Activated CD4-positive, alpha-beta T cell treated with anti-CD3 and anti-CD28 coated beads, Interleukin-2, amount 50 U/mL, for 24 hours (primary cell): ENCODE data around the gene GAK.

Experiments
- DNase-seq, 2 donors: peaks; one replicate each; pipeline ENCODE4 v3.0.0-alpha.2; 2020; ENCODE audit warnings: low read depth in 1 of 2, low spot score in 1 of 2

Gene GAK

GRCh38 chr4:909131-909571 is 23.0 kb downstream of the GAK start:
- DNase-seq: no peak

- no peak for DNase-seq
These were observed 24.3 kb downstream of the GAK start for GRCh38 chr4:907691-908425.

- no peak for DNase-seq
These were observed 25.1 kb downstream of the GAK start for GRCh38 chr4:907103-907400.

- no peak for DNase-seq
These were observed 25.6 kb downstream of the GAK start for GRCh38 chr4:906339-907102.

DNA sequence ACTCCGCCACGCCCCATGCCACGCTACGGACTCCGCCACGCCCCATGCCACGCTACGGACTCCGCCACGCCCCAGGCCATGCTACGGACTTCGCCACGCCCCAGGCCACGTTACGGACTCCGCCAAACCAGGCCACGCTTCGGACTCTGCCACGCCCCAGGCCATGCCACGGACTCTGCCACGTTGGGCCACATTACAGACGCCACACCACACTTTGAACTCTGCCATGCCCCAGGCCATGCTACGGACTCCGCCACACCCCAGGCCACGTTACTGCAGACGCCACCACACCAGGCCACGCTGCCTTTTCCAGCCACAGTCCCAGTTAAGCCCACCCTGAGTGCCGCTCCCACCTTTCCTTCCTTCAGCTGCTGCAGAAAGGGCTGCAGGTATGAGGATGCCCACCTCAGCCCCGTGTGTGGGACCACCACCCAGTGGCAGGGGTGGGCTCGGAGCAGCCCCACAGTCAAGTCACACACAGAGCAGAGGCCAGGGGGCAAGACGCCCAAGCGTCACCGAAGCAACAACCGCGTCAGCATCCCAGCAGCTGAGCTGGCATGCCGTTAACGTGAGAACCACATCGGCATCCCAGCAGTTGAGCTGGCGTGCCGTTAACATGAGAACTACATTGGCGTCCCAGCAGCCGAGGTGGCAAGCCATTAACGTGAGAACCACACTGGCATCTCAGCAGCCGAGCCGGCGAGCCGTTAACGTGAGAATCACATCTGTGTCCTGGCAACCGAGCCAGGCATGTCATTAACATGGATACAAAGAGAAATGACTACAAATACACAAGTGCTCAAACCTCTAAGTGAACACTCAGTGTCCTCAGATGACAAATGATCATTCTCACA is 26.4 kb downstream of the GAK start:
- no peak for DNase-seq

DNA sequence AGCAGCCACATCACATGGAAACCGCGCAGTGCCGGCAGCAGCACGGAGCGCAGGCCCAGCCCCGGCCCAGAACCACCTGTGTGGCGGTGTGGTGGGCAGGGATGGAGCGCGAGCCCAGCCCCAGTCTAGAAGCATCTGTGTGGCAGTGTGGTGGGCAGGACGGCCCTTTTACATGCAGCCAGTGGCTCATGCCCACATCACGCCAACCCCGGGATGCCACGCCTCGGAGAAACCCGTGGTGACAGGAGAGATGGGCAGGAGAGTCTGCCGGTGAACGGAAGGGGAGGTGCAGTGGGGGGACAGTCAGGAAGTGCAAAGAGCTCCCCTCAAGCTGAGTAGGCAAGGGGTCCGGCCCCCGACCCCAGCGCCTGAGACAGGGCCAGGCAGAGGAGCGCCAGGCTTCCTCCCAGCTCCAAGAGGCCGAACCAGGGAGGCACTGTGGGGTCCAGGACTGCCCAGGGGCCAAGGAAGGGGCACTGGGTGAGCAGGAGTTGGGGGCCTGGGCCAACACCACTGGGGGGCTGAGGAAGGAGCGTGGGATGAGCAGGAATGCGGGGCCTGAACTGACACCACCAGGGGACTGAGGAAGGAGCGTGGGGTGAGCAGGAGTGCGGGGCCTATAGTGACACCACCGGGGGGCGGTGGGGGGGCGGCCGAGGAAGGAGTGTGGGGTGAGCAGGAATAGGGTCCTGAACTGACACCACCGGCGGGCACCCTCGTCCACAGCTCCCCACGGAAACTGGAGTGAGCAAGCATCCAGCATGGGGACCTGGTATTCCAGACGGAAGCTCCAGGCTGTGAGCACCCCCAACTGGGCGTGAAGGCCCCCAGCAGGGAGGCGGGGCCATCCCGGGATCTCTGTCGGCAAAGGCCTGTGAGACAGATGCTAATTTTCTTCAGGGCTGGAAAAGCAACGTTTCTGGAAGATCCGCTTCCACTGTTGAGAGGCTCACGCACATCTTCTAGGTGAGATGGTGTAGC is 28.8 kb downstream of the GAK start:
- no peak for DNase-seq

DNA sequence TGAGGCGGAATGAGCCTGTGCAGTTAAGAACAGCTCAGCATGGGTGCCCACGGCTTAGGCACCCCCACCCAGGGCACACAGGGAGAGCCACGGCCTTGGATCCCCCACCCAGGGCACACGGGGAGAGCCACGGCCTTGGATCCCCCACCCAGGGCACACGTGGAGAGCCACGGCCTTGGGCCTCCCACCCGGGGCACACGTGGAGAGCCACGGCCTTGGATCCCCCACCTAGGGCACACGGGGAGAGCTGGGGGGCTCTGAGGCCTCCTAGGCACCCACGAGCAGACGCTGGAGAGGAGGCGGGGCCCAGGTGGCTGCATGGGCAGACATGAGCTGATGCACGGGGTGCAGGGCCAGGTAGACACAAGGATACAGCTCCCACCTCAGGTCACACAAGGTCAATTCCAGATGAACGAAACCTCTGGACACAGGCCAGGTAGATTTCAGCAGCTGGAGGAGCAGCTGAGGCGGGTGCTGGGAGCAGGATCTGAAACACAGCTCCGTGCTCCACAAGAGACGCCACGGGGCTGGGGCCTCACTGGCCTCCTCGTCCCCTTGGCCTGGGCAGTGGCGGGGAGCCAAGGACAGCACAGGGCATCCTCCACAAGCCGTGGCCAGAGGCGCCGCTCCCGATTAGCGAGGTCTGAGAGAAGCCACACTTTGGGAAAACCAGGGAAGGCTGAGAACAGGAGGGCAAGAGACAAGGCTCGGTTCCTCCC is 30.8 kb downstream of the GAK start:
- no peak for DNase-seq

DNA sequence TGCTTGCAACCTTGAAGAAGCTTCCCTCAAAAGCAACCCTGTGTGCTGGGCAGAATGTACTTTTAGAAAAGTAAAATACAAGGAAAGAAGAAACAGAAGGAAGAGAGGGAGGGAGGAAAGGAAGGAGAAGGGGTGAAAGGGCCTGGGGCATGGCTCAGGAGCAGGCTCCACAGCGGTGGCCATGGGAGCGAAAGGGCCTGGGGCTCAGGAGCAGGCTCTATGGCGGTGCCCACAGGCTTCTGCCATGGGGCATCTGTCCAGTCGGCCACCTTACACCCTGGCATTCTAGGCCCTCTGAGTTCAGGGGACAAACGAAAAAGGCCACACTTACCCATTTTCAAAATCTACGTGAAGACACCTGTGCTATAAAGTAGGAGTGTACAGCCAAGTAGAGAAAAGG is 31.4 kb downstream of the GAK start:
- no peak for DNase-seq

GRCh38 chr4:900073-900472 is 32.0 kb downstream of the GAK start:
- no peak for DNase-seq

DNA sequence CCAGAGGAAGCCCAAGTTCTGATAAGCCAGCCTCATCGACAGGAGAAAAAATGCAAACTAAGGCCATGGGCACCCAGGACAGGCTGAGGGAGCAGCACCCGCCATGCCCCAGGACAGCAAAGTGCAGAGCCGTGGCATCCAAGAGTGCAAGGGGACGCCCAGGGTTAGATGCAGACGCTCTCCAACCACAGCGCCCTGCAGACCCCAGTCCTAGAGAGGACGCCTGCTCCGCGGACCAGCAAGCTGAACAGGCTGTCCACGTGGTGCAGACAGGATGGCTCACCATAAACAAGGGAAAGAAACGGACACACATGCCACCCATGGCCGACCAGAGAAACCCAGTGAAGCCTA is 32.6 kb downstream of the GAK start:
- no peak for DNase-seq

DNA sequence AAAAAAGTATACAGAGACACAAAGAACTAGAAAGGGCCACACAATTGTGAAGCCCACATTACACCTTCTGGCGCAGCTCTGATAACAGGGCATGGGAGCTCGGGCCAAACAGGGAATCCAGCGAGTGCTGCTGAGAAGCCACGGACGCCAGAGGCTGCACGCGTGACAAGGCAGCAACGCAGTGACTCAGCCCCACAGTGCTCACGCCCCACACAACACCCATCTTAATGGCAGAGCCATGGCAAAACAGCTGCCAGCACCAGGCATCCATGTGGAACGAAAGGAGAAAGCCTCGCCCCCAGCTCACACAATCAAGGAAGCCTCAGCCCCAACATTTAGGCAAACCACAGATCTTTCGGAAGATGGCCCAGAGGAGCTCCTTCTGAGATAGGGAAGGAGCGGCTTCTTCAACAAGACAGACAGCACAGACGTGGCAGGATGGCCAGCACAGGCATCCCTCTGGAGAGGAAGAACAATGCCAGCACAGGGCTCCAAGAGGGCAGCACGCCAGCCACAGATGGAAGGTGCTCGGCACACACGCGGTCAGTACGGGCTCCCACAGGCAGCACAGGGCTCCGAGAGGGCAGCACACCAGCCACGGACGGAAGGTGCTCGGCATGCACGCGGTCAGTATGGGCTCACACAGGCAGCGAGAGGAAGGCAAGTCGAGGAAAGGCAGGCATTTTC is 33.1 kb downstream of the GAK start:
- no peak for DNase-seq

GRCh38 chr4:898123-898522 is 34.0 kb downstream of the GAK start:
- DNase-seq: no peak

GRCh38 chr4:896630-897029 is 35.5 kb downstream of the GAK start:
- DNase-seq: no peak

- no peak for DNase-seq
These were observed 35.9 kb downstream of the GAK start for GRCh38 chr4:896216-896615.

DNA sequence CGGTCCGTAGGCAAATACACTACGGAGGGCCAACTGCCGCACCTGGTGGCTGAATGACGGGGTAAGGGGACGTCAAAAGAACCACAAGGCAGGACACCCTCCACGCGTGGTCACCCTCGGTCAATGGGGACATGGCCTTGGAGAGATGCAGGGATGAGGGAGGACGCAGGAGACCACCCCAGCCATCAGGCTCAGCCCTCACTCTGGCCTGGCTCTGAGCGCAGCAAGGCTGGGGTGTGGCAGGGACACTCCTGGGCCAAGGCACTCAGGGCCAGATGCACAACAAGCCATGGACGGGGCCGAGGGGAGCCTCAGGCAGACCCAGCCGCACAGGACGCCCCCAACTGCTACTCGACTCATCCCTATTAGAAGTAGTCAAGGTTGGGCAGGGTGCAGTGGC is 36.5 kb downstream of the GAK start:
- no peak for DNase-seq

DNA sequence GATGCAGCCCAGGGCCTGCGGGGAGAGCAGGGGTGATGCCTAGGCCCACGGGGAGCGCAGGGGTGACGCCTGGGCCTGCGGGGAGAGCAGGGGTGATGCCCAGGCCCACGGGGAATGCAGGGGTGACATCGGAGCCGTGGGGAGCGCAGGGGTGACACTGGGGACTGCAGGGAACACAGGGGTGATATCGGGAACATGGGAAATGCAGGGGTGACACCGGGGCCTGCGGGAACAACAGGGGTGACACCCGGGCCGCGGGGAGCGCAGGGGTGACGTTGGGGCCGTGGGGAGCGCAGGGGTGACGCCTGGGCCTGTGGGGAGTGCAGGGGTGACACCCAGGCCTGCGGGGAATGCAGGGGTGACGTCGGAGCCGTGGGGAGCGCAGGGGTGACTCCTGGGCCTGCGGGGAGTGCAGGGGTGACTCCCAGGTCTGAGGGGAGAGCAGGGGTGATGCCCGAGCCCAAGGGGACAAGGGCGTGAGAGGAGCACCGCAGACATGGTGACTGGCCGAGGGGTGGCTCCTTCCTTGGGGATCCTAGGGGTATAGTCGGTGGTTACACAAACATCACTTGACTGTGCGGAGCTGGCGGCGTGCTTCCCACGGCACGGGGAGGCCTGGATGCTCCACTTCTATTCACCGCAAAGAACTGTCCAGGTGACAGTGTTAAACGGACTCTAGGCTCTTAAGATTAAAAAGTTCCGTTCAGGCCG is 38.0 kb downstream of the GAK start:
- DNase-seq: no peak

DNA sequence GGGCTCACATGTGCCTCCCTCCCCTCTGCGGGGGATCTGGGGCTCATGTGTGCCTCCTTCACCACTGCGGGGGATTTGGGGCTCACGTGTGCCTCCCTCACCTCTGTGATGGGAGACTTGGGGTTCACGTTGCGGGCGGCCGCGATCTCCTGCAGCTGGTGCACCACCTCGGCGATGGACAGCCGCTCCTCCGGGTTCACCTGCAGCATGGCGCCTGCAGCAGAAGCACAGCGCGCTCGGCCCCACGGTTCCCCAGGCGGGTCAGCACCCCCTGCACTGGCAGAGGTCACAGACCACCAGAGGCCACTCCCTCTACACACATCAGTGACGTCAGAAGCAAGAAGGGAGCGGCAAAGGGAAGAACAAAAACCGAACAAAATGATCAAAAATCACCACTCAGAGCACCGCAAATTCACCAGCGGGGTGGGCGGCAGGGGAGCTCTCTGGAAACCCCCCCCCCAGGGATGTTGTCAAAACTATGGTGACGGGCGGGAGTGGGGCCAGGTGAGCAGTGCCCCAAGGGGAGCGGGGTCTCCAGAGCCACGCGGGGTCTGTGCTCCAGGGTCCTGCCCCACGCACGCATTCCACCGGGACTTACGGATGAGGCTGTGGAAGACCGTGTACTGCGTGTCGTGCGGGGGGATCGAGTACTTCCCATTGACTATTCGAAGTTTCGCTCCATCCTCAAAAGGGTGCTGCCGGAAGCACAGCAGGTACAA is 38.7 kb downstream of the GAK start:
- DNase-seq: no peak

GRCh38 chr4:892780-893179 is 39.3 kb downstream of the GAK start:
- DNase-seq: no peak
